RWPE2 (cell line): Measurements from ENCODE around the gene TNP2.

Experiments
- ATAC-seq: fragments of 200-7000 bp; cut with Tn5 transposase; 3 replicates; pipeline ENCODE4 v1.9.1; 2021; ENCODE audit warnings: low read depth
- DNase-seq: peaks from one replicate; pipeline ENCODE4 v3.0.0-alpha.2; 2020; ENCODE audit warnings: low spot score
- H3K27ac ChIP-seq: fragments of 450-650 bp; 2 replicates; pipeline ENCODE4 v1.5.1; 2017; ENCODE audit warnings: mild to moderate bottlenecking; ENCODE audit not compliant: poor library complexity, severe bottlenecking
- H3K27me3 ChIP-seq: fragments of 250-450 bp; sonication (Bioruptor Pico); 2 replicates; pipeline ENCODE4 v1.5.1; 2021; ENCODE audit warnings: mild to moderate bottlenecking, moderate library complexity; ENCODE audit not compliant: insufficient read depth, poor library complexity, severe bottlenecking
- H3K36me3 ChIP-seq: fragments of 250-450 bp; sonication (Bioruptor Pico); 2 replicates; pipeline ENCODE4 v1.5.1; 2020; ENCODE audit warnings: low read depth, mild to moderate bottlenecking, moderate library complexity
- H3K4me1 ChIP-seq: fragments of 250-450 bp; sonication (Bioruptor Pico); 2 replicates; pipeline ENCODE4 v1.5.1; 2021; ENCODE audit warnings: mild to moderate bottlenecking, moderate library complexity; ENCODE audit not compliant: insufficient read depth, poor library complexity, severe bottlenecking
- H3K4me3 ChIP-seq: fragments of 250-450 bp; sonication (Bioruptor Pico); 2 replicates; pipeline ENCODE4 v1.5.1; 2021; ENCODE audit warnings: mild to moderate bottlenecking, moderate library complexity; ENCODE audit not compliant: severe bottlenecking
- H3K9me3 ChIP-seq: fragments of 250-450 bp; sonication (Bioruptor Pico); 2 replicates; pipeline ENCODE4 v1.5.1; 2021; ENCODE audit warnings: mild to moderate bottlenecking, moderate library complexity; ENCODE audit not compliant: severe bottlenecking
- CTCF ChIP-seq: fragments of 450-650 bp; IDR thresholded peaks from one replicate; pipeline ENCODE4 v1.5.1; 2017; ENCODE audit warnings: mild to moderate bottlenecking, moderate library complexity; ENCODE audit not compliant: poor library complexity, severe bottlenecking

The TNP2 gene

GRCh38 chr16:11268921-11269375 lies at the start of gene TNP2:
Gene TNP2 (minus strand): TSS chr16:11269325. CDS start chr16:11269262, 63 bp downstream.
- ATAC-seq (no peak), DNase-seq (no peak)
- TF ChIP-seq CTCF = no peak
- no peak within 1 kb of the TSS for H3K27ac ChIP-seq
- H3K9me3 ChIP-seq = no peaks in the 10 kb centered on the region
- H3K36me3 ChIP-seq = no peaks in the 10 kb centered on the region
- H3K4me1 ChIP-seq = peaks cover 3% of the 10 kb centered on the region
- H3K27me3 ChIP-seq = no peaks in the 10 kb centered on the region
- no peak within 1 kb of the TSS for H3K4me3 ChIP-seq

- DNase-seq = no peak
- Histone ChIP-seq H3K4me3 (no peak overlapping the region), H3K9me3 (no peaks in the 10 kb centered on the region), H3K36me3 (no peaks in the 10 kb centered on the region), H3K27me3 (no peaks in the 10 kb centered on the region), H3K4me1 (no peaks in the 10 kb centered on the region), H3K27ac (no peak overlapping the region)
- no peak for TF ChIP-seq CTCF
- no peak for ATAC-seq
These were observed 49.7 kb upstream of the TNP2 start for GRCh38 chr16:11318817-11319216.

GRCh38 chr16:11316331-11317015 lies 47.3 kb upstream of the TNP2 start:
- Histone ChIP-seq H3K4me3 (no peak overlapping the region), H3K36me3 (no peaks in the 10 kb centered on the region), H3K4me1 (peaks cover 14% of the 10 kb centered on the region), H3K27me3 (no peaks in the 10 kb centered on the region), H3K9me3 (no peaks in the 10 kb centered on the region), H3K27ac (no peak overlapping the region)
- no peak for TF ChIP-seq CTCF
- ATAC-seq (no peak), DNase-seq (no peak)

- ATAC-seq (peak; percentile 77), DNase-seq (no peak)
- Histone ChIP-seq H3K27ac (no peak overlapping the region), H3K4me3 (no peak overlapping the region), H3K27me3 (no peaks in the 10 kb centered on the region), H3K36me3 (no peaks in the 10 kb centered on the region), H3K9me3 (no peaks in the 10 kb centered on the region), H3K4me1 (peaks cover 14% of the 10 kb centered on the region)
- no peak for TF ChIP-seq CTCF
These were observed 46.4 kb upstream of the TNP2 start for GRCh38 chr16:11315510-11315909.

- H3K4me3 ChIP-seq = no peak overlapping the region
- peaks cover 14% of the 10 kb centered on the region for H3K4me1 ChIP-seq
- H3K27me3 ChIP-seq = no peaks in the 10 kb centered on the region
- H3K9me3 ChIP-seq = no peaks in the 10 kb centered on the region
- ATAC-seq (no peak), DNase-seq (no peak)
- no peak overlapping the region for H3K27ac ChIP-seq
- H3K36me3 ChIP-seq = no peaks in the 10 kb centered on the region
- TF ChIP-seq CTCF = no peak
These were observed 45.3 kb upstream of the TNP2 start for GRCh38 chr16:11314309-11314894.
